Adipose tissue (tissue), 3 donors: ENCODE results near the gene EYA3. TPM values are rescaled to one million over a fixed set of nuclear protein-coding genes. Genes with fewer than 3 reads are reported as not detected.

Source experiments
- H3K27ac ChIP-seq: one replicate; pipeline ENCODE4 v1.5.1; 2013; ENCODE audit warnings: low read depth, low read length
- WGBS, 3 donors: extraction: QIAGEN DNeasy Blood & Tissue Kit; methylation state at CpG; one replicate each; pipeline ENCODE4 v1.1.7; 2013; 5-methylcytosine and 5-hydroxymethylcytosine counted together
- polyA plus RNA-seq, 3 donors: library from polyadenylated mRNA; stranded (reverse); fragments of 200-250 nt; gene quantifications; one replicate each; pipeline ENCODE4 v1.2.3, GENCODE V29; 2013
- donor health status: healthy with polysubstance abuse.
- donor health status: Bipolar disorder and iron deficiency.
- donor health status: healthy.

The EYA3 gene
- polyA plus RNA-seq, 3 donors, result 3.2 to 5.1 (median 4.2) TPM

DNA sequence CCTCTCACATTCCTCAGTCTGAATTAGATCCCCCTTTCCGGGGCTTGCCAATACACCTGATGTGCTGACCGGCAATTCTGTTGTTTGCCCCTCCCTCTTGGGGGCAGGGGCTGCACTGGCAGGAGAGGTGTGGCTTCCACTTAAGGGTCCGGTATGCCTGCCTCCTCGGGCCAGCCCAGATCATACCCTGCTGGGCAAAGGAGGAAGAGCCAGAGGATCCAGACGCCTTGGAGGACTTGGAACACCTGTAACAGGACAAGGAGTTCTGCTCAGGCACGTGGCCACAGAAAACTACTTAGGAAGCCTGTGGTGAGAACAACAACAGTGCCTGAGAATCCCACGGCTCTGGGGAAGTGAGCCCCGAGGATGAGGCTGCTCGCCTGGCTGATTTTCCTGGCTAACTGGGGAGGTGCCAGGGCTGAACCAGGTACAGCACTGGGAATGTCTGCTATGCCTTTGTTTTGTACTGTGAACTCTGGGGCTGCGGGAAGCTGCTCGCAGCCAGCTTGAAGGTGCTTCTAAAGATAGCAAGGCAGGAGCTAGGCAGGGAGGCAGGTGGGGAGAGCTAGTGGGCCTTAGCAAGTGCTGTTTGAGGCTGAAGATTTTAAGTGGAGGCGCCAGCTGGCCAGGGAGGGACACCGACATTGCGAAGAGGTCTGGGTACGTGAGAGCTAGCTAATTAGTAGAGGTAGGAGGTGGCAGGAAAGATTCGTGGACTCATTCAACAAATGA is 153.4 kb downstream of the EYA3 start, which contains the start of gene SMPDL3B:
Gene SMPDL3B (plus strand): TSS at position 183 of the 732 bp plus-strand sequence. CDS start 184 bp downstream, at position 367.
- 3 to 5% (median 3%) methylated on average over 16 of the region's 16 CpGs for WGBS, 3 donors
- H3K27ac ChIP-seq, result no peak within 1 kb of the TSS

DNA sequence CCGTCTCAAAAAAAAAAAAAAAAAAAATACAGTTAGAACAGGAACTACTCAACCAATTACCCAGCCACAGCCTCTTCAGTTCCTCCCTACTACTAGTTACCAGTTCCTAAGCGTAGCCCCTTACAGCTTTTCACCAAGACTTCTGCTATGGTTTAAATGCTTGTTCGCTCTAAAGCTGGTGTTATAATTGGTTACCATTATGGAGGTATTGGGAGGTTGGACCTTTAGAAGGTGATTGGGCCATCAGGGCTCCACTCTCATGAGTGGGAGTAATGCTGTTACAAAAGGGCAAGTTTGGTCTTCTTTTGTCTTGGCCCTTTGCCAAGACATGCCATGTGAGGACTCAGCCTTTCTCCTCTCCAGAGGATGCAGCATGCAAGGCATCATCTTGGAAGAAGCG is 156.7 kb downstream of the EYA3 start:
- no peak overlapping the region for H3K27ac ChIP-seq
- WGBS, 3 donors, result 74 to 93% (median 78%) methylated on average over 3 to 4 of the region's 4 CpGs

DNA sequence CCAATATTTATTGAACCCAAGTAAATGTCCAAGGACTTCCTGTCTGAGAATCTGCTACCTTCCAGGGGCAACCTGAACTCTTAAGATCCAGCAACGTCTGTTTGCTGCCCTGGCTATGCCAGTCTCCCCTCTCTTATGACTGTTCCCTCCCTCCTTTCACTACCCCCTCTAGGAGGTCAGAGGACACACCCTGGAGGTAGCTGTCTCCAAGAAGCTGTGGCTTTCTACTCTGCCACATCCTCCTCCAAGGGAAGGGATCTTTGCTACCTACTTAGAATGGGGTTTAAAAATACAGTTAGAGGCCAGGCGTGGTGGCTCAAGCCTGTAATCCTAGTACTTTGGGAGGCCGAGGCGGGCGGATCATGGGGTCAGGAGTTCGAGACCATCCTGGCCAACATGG is 157.2 kb downstream of the EYA3 start:
- H3K27ac ChIP-seq, result no peak overlapping the region
- 83 to 88% (median 84%) methylated on average over 6 of the region's 6 CpGs for WGBS, 3 donors

DNA sequence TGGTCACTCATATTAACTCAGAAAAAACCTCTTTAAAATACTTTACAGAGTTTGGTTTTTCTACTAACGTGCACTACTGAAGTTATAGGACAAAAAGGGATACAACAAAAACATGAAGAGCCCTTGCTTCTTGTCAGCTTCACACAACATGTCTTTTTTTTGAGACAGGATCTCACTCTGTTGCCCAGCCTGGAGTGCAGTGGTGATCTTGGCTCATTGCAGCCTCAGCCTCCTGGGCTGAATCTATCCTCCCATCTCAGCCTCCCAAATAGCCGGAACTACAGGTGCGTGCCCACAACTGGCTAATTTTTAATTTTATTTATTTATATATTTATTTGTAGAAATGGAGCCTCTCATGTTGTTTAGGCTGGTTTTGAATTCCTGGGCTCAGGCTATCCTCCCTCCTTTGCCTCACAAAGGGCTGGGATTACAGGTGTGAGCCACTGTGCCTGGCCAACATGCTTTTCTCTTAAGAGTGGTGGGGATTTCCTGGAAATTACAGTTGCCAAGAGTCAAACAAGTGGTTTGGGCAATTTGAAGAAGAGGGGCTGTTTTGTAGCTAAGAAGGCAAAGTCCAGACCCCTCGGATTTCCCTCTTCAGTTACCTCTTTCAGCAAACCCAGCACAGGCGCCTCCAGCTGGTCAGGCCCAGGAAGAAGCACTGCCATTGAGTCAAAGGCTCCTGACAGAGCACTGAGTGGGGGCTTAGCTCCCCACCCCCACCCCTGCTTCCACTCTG is 160.0 kb downstream of the EYA3 start:
- H3K27ac ChIP-seq, result no peak overlapping the region
- 68 to 85% (median 70%) methylated on average over 5 of the region's 5 CpGs for WGBS, 3 donors

DNA sequence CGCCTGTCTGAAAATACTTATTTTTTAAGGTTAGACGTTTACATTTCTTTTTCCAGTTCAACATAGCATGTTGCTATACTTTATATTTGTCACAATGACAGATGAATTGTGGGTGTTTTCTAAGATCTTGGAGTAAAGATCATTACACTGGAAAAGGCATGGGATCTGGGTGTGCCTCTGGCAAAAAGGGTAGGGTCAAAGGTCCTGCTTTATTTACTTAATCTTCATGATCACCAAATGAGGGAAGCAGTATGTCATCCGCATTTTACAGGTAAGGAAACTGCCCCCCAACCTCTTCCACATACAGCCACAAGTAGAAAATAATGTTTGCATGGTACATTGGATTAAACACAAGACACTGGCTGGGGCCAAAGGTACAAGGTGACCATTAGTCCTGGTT is 166.1 kb downstream of the EYA3 start:
- WGBS, 3 donors, result 81 to 86% (median 84%) methylated on average over 3 of the region's 3 CpGs

More for the DNA sequence above, 166.1 kb downstream of the EYA3 start:
- no peak overlapping the region for H3K27ac ChIP-seq

Other genes starting within 250 kb of the EYA3 start
- gene THEMIS2, start 216.1 kb downstream of the EYA3 start, polyA plus RNA-seq, result 10 to 100 TPM in 2 of 3 donors, 1 to 10 TPM in 1; 4.8 to 38.9 (median 26.1) TPM
- 10 to 100 TPM; 17.3 to 39.1 (median 22.7) TPM for gene RPA2, start 174.0 kb downstream of the EYA3 start, polyA plus RNA-seq
- gene SMPDL3B, start 153.6 kb downstream of the EYA3 start, polyA plus RNA-seq, result 10 to 100 TPM in 1 of 3 donors, 1 to 10 TPM in 2; 1.0 to 20.3 (median 1.1) TPM
- gene XKR8, start 128.6 kb downstream of the EYA3 start, polyA plus RNA-seq, result 10 to 100 TPM in 1 of 3 donors, 1 to 10 TPM in 2; 4.2 to 10.7 (median 5.1) TPM
- 1 to 10 TPM; 1.0 to 6.6 (median 3.0) TPM for gene PTAFR, start 88.1 kb upstream of the EYA3 start, polyA plus RNA-seq
- 100 to 1,000 TPM in 1 of 3 donors, 10 to 100 TPM in 2; 22.4 to 115 (median 63.5) TPM for gene DNAJC8, start 144.4 kb upstream of the EYA3 start, polyA plus RNA-seq
- gene ATP5IF1, start 147.5 kb upstream of the EYA3 start, polyA plus RNA-seq, result 100 to 1,000 TPM; 114 to 260 (median 146) TPM
- gene SESN2, start 170.9 kb upstream of the EYA3 start, polyA plus RNA-seq, result 10 to 100 TPM in 1 of 3 donors, 1 to 10 TPM in 2; 6.6 to 17.5 (median 9.1) TPM
- gene MED18, start 240.4 kb upstream of the EYA3 start, polyA plus RNA-seq, result 1 to 10 TPM; 7.4 to 9.9 (median 7.6) TPM